Smooth muscle cell (in vitro differentiated cells): ENCODE data around the gene ERN1. TPM values are rescaled to one million over a fixed set of nuclear protein-coding genes. Genes with fewer than 3 reads are reported as not detected.

Experiments used
- DNase-seq: peaks from one replicate; lab custom pipeline; 2025; ENCODE audit not compliant: unreplicated experiment; lab: John Stamatoyannopoulos, UW
- H2AFZ ChIP-seq: fragments of 200-600 bp; sonication (generic); 2 replicates; pipeline ENCODE4 v1.6.0; 2016; ENCODE audit warnings: antibody characterized with exemption, low read depth, mild to moderate bottlenecking
- H3F3A ChIP-seq: fragments of 200-600 bp; sonication (generic); 2 replicates; pipeline ENCODE4 v1.6.0; 2017; ENCODE audit warnings: antibody characterized with exemption, low read depth
- H3K27ac ChIP-seq: fragments of 200-600 bp; sonication (generic); 2 replicates; pipeline ENCODE4 v1.5.1; 2016; ENCODE audit warnings: low read depth, mild to moderate bottlenecking
- H3K27me3 ChIP-seq: fragments of 200-600 bp; sonication (generic); 2 replicates; pipeline ENCODE4 v1.6.1; 2016; ENCODE audit warnings: low read depth, mild to moderate bottlenecking
- H3K36me3 ChIP-seq: fragments of 200-600 bp; sonication (generic); 2 replicates; pipeline ENCODE4 v1.5.1; 2016; ENCODE audit warnings: low read depth
- H3K4me1 ChIP-seq: fragments of 200-600 bp; sonication (generic); 2 replicates; pipeline ENCODE4 v1.5.1; 2016; ENCODE audit warnings: low read depth
- H3K4me2 ChIP-seq: fragments of 200-600 bp; sonication (generic); 2 replicates; pipeline ENCODE4 v1.6.0; 2016; ENCODE audit warnings: mild to moderate bottlenecking
- H3K4me3 ChIP-seq: fragments of 200-600 bp; sonication (generic); 2 replicates; pipeline ENCODE4 v1.5.1; 2016; ENCODE audit warnings: mild to moderate bottlenecking
- H3K79me2 ChIP-seq: fragments of 200-600 bp; sonication (generic); 2 replicates; pipeline ENCODE4 v1.6.0; 2016; ENCODE audit warnings: low read depth, mild to moderate bottlenecking
- H3K9ac ChIP-seq: fragments of 200-600 bp; sonication (generic); 2 replicates; pipeline ENCODE4 v1.6.0; 2016; ENCODE audit warnings: low read depth
- H3K9me3 ChIP-seq: fragments of 200-600 bp; sonication (generic); replicated peaks from 2 replicates; pipeline ENCODE4 v1.5.1; 2016; ENCODE audit warnings: low read depth
- H4K20me1 ChIP-seq: fragments of 200-600 bp; sonication (generic); 2 replicates; pipeline ENCODE4 v1.6.0; 2016; ENCODE audit warnings: low read depth
- WGBS: methylation state at CpG from one replicate; pipeline ENCODE4 v1.1.7; 2016; ENCODE audit warnings: low lambda C conversion rate; 5-methylcytosine and 5-hydroxymethylcytosine counted together
- polyA plus RNA-seq: library from polyadenylated mRNA; unstranded; fragments of >200 nt; fragmentation: Nextera tagmentation; extraction: Ambion mirVana; gene quantifications from 2 replicates; pipeline ENCODE4 v1.2.1, GENCODE V29; 2016
- total RNA-seq: library from RNA; depleted of rRNA; stranded (reverse); fragments of >200 nt; gene quantifications from 2 replicates; pipeline ENCODE4 v1.2.3, GENCODE V29; 2014
- TF ChIP-seq, protein P1 (sequence below): fragments of 200-600 bp; sonication (generic); IDR thresholded peaks from 2 replicates; pipeline ENCODE4 v1.5.1; 2017; ENCODE audit warnings: borderline replicate concordance, mild to moderate bottlenecking, antibody characterized with exemption; ENCODE audit not compliant: insufficient read depth, poor library complexity, severe bottlenecking

The ERN1 gene
- total and polyA plus RNA-seq, 2 experiments from 2014 or later: 8.6 to 9.0 TPM

DNA sequence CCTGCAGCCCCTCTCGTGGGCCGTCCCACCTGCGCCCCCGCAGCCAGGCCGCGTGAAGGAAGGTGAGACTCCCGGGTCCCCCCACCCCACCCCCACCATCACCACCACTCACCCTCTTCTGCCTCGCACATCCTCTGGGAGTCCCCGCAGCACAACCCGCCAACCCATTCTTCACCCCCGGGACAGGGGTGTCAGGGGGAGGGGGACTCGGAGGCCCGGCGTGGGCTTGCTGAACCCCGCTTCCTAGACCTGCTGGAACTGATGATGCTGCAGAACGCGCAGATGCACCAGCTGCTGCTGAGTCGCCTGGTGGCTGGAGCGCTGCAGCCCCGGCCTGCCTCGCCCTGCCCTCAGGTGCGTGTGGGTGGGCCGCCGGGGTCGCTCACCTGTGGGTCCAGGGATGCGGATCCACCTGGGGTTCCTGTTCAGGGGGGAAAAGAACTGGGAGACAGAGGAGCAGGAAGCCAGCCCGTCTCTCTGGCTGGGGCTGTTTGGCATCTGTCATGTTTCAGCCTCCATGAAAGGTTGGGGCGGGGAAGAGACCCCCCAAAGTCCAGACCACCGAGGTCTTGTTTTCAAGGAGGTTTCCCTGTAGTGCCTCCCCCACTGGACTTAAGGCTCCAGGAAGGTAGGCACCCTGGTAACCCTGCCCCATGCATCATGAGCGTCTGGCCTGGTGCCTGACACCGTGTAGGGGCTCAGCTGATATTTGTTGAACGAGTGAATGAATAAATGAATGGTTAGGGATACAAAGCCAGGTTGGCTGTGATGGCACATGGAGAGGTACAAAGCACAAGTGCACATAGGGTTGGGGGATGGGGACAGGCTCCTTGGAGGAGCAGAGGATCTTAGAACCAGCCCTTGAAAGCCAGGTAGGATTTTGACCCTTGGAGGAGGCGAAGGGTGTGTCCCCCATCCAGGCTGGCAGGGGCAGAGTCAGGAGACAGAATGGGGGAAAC is 130.9 kb downstream of the ERN1 start:
- Histone ChIP-seq H3K27me3 (peaks cover 22% of the 10 kb centered on the region), H3K4me3 (peak overlapping the region; percentile 96), H3K79me2 (no peaks in the 10 kb centered on the region), H3K27ac (no peak overlapping the region), H3K36me3 (no peaks in the 10 kb centered on the region), H3K9ac (peak overlapping the region; percentile 54), H2AFZ (peak overlapping the region; percentile 58), H4K20me1 (no peaks in the 10 kb centered on the region), H3K9me3 (no peaks in the 10 kb centered on the region), H3K4me1 (no peaks in the 10 kb centered on the region), H3K4me2 (peak overlapping the region; percentile 99), H3F3A (no peaks in the 10 kb centered on the region)
- no peak for DNase-seq
- 39% methylated on average over 30 of the region's 33 CpGs for WGBS
- TF ChIP-seq, protein P1, sequence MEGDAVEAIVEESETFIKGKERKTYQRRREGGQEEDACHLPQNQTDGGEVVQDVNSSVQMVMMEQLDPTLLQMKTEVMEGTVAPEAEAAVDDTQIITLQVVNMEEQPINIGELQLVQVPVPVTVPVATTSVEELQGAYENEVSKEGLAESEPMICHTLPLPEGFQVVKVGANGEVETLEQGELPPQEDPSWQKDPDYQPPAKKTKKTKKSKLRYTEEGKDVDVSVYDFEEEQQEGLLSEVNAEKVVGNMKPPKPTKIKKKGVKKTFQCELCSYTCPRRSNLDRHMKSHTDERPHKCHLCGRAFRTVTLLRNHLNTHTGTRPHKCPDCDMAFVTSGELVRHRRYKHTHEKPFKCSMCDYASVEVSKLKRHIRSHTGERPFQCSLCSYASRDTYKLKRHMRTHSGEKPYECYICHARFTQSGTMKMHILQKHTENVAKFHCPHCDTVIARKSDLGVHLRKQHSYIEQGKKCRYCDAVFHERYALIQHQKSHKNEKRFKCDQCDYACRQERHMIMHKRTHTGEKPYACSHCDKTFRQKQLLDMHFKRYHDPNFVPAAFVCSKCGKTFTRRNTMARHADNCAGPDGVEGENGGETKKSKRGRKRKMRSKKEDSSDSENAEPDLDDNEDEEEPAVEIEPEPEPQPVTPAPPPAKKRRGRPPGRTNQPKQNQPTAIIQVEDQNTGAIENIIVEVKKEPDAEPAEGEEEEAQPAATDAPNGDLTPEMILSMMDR: no peak

DNA sequence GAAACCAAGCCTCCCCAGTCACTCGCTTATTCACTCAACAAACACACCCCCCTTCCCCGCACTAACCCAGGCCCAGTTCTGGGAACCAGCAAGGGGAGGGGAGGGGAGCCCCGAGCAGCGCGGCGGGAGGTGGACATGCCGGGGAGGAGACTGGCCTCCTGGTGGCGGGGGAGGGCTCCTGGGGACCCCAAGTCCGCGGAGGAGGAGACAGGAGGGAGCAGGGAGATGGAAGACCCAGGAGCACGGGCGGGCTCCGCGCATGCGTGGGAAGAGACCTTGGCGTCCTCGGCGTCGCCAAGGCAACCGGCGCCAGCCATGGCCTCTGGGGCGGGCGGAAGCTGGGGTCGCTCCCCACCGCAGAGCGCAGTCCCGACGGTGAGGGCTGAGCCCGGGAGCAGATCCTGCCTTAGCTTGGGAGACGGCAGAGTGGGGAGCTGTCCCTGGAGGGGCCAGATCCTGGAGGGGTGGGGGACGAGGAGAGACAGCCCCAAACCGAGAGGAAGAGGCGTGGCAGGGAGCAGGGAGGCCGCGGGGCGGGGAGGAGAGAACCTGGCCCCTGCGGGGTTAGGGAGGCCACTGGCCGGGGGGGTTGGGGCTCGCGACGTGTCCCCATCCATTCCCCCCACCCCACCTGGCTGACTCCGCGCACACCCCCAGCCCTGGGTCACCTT is 131.8 kb downstream of the ERN1 start, which contains the start of gene PRR29:
Gene PRR29, plus strand, starts transcription at position 302 of the 671 bp plus-strand sequence. Its CDS starts 14 bp downstream, at position 316.
- Histone ChIP-seq H3K4me1 (no peaks in the 10 kb centered on the region), H3F3A (no peaks in the 10 kb centered on the region), H3K27ac (no peak within 1 kb of the TSS), H3K36me3 (no peaks in the 10 kb centered on the region), H3K4me3 (peak within 1 kb of the TSS; percentile 96), H3K79me2 (no peaks in the 10 kb centered on the region), H3K4me2 (peak within 1 kb of the TSS; percentile 99), H3K9ac (peak within 1 kb of the TSS; percentile 54), H3K27me3 (peaks cover 28% of the 10 kb centered on the region), H4K20me1 (no peaks in the 10 kb centered on the region), H3K9me3 (no peaks in the 10 kb centered on the region), H2AFZ (peak within 1 kb of the TSS; percentile 58)
- TF ChIP-seq, protein P1: no peak
- WGBS: 0% methylated on average over 15 of the region's 43 CpGs
- peak; percentile 43 for DNase-seq

GRCh38 chr17:63997341-63998048 is 132.4 kb downstream of the ERN1 start:
- H3F3A ChIP-seq: no peaks in the 10 kb centered on the region
- peak overlapping the region; percentile 58 for H2AFZ ChIP-seq
- DNase-seq: no peak
- no peaks in the 10 kb centered on the region for H3K9me3 ChIP-seq
- peaks cover 31% of the 10 kb centered on the region for H3K27me3 ChIP-seq
- TF ChIP-seq, protein P1: no peak
- no peaks in the 10 kb centered on the region for H3K36me3 ChIP-seq
- no peak overlapping the region for H3K27ac ChIP-seq
- H3K9ac ChIP-seq: no peak overlapping the region
- 12% methylated on average over 19 of the region's 19 CpGs for WGBS
- H3K4me1 ChIP-seq: no peaks in the 10 kb centered on the region
- H3K4me2 ChIP-seq: peak overlapping the region; percentile 99
- peak overlapping the region; percentile 96 for H3K4me3 ChIP-seq
- H4K20me1 ChIP-seq: no peaks in the 10 kb centered on the region
- no peaks in the 10 kb centered on the region for H3K79me2 ChIP-seq
